DMS153 (cell line): ENCODE results near the gene YOD1.
A peak's percentile ranks its signal among the peaks of the same experiment; 100 is the strongest.

Source experiments
- DNase-seq: peaks from one replicate; lab custom pipeline; 2025; lab: John Stamatoyannopoulos, UW

Gene YOD1

GRCh38 chr1:207006914-207007313 lies 44.1 kb downstream of the YOD1 start:
- no peak for DNase-seq

- no peak for DNase-seq
Measured at GRCh38 chr1:207006083-207006482, 44.9 kb downstream of the YOD1 start.

GRCh38 chr1:207004931-207005830 lies 45.8 kb downstream of the YOD1 start:
- DNase-seq, result peak; percentile 50

- no peak for DNase-seq
Measured at GRCh38 chr1:207003210-207003609, 47.8 kb downstream of the YOD1 start.

GRCh38 chr1:207002724-207003146 lies 48.3 kb downstream of the YOD1 start:
- peak; percentile 51 for DNase-seq

GRCh38 chr1:207001492-207002245 lies 49.3 kb downstream of the YOD1 start:
- no peak for DNase-seq

- DNase-seq, result no peak
Measured at GRCh38 chr1:207000651-207001291, 50.2 kb downstream of the YOD1 start.

- DNase-seq, result no peak
Measured at GRCh38 chr1:206998816-206999215, 52.2 kb downstream of the YOD1 start.
